ENCODE data around the gene CCDC88A. TPM values are rescaled to one million over a fixed set of nuclear protein-coding genes. Genes with fewer than 3 reads are reported as not detected.
A peak's percentile ranks its signal among the peaks of the same experiment; 100 is the strongest.

Gene CCDC88A
- total and polyA plus RNA-seq, 2 experiments from 2014 or later, result 12.2 to 31.0 TPM

- Histone ChIP-seq H3K4me3 (no peak overlapping the region), H3K36me3 (replicated peaks; ENCODE audit: insufficient read depth, low read depth) (no peaks in the 10 kb centered on the region), H3K4me1 (ENCODE audit: insufficient read depth) (no peaks in the 10 kb centered on the region), H3K4me2 (no peak overlapping the region), H3K27me3 (no peaks in the 10 kb centered on the region), H2AFZ (no peak overlapping the region), H3K9me2 (replicated peaks; ENCODE audit: insufficient read depth) (no peaks in the 10 kb centered on the region), H3K27ac (no peak overlapping the region), H3K9me3 (ENCODE audit: low read depth) (no peaks in the 10 kb centered on the region), H4K20me1 (ENCODE audit: insufficient read depth, poor library complexity, severe bottlenecking) (no peaks in the 10 kb centered on the region), H3K79me2 (no peaks in the 10 kb centered on the region)
- TF ChIP-seq EZH2phosphoT487 (IDR thresholded peaks at IDR 0.05; ENCODE audit: low read depth, severe bottlenecking, unreplicated experiment) (no peak), CTCF (IDR thresholded peaks at IDR 0.05; ENCODE audit: poor library complexity) (no peak), EZH2 (IDR thresholded peaks at IDR 0.05; ENCODE audit: borderline replicate concordance) (no peak)
- WGBS (ENCODE audit: low lambda C conversion rate, missing lambda C conversion rate), result 97% methylated on average over 1 of the region's 1 CpG
- DNase-seq (ENCODE audit: low spot score), result no peak
Measured at GRCh38 chr2:55301277-55301676, 118.4 kb downstream of the CCDC88A start.

GRCh38 chr2:55296393-55296792 lies 123.3 kb downstream of the CCDC88A start:
- DNase-seq (ENCODE audit: low spot score), result no peak
- H4K20me1 ChIP-seq (ENCODE audit: insufficient read depth, poor library complexity, severe bottlenecking), result no peaks in the 10 kb centered on the region
- no peak overlapping the region for H3K4me3 ChIP-seq

GRCh38 chr2:55283083-55283482 lies 136.6 kb downstream of the CCDC88A start:
- Histone ChIP-seq H3K36me3 (replicated peaks; ENCODE audit: insufficient read depth, low read depth) (no peaks in the 10 kb centered on the region), H3K79me2 (peaks cover 19% of the 10 kb centered on the region), H3K27ac (no peak overlapping the region), H4K20me1 (ENCODE audit: insufficient read depth, poor library complexity, severe bottlenecking) (no peaks in the 10 kb centered on the region), H2AFZ (no peak overlapping the region), H3K4me1 (ENCODE audit: insufficient read depth) (peaks cover 7% of the 10 kb centered on the region), H3K4me3 (no peak overlapping the region), H3K9me3 (ENCODE audit: low read depth) (no peaks in the 10 kb centered on the region), H3K27me3 (no peaks in the 10 kb centered on the region), H3K4me2 (peak overlapping the region; percentile 79), H3K9me2 (replicated peaks; ENCODE audit: insufficient read depth) (no peaks in the 10 kb centered on the region)
- DNase-seq (ENCODE audit: low spot score), result no peak
- TF ChIP-seq EZH2phosphoT487 (IDR thresholded peaks at IDR 0.05; ENCODE audit: low read depth, severe bottlenecking, unreplicated experiment) (no peak), CTCF (IDR thresholded peaks at IDR 0.05; ENCODE audit: poor library complexity) (no peak), EZH2 (IDR thresholded peaks at IDR 0.05; ENCODE audit: borderline replicate concordance) (no peak)
- WGBS (ENCODE audit: low lambda C conversion rate, missing lambda C conversion rate), result 86% methylated on average over 12 of the region's 12 CpGs

More at GRCh38 chr2:55296393-55296792, 123.3 kb downstream of the CCDC88A start:
- no peaks in the 10 kb centered on the region for H3K9me3 ChIP-seq (ENCODE audit: low read depth)
- no peak for TF ChIP-seq EZH2 (IDR thresholded peaks at IDR 0.05; ENCODE audit: borderline replicate concordance)
- no peak for TF ChIP-seq CTCF (IDR thresholded peaks at IDR 0.05; ENCODE audit: poor library complexity)
- TF ChIP-seq EZH2phosphoT487 (IDR thresholded peaks at IDR 0.05; ENCODE audit: low read depth, severe bottlenecking, unreplicated experiment), result no peak
- no peak overlapping the region for H3K27ac ChIP-seq
- H3K79me2 ChIP-seq, result no peaks in the 10 kb centered on the region
- no peaks in the 10 kb centered on the region for H3K9me2 ChIP-seq (replicated peaks; ENCODE audit: insufficient read depth)
- no peak overlapping the region for H2AFZ ChIP-seq
- H3K27me3 ChIP-seq, result no peaks in the 10 kb centered on the region
- no peaks in the 10 kb centered on the region for H3K36me3 ChIP-seq (replicated peaks; ENCODE audit: insufficient read depth, low read depth)
- H3K4me2 ChIP-seq, result no peak overlapping the region
- H3K4me1 ChIP-seq (ENCODE audit: insufficient read depth), result no peaks in the 10 kb centered on the region

Measured in hepatocyte (in vitro differentiated cells).